Kidney (tissue), 14 donors: Measurements from ENCODE around the gene FOXA3. TPM values are rescaled to one million over a fixed set of nuclear protein-coding genes. Genes with fewer than 3 reads are reported as not detected.

ENCODE experiments used
- DNase-seq, 5 donors: peaks; one replicate each; pipeline ENCODE4 v3.0.0-alpha.2; 2013 to 2020
- FAIRE-seq: peaks from 2 replicates; lab custom pipeline; 2012; peaks lifted over from hg19 to GRCh38; lab: Jason Lieb, UNC
- H3K27ac ChIP-seq, 2 donors: one replicate each; pipeline ENCODE4 v1.7.0; 2013; ENCODE audit warnings: low read depth in 2 of 2, low read length in 2 of 2, inconsistent platforms in 1 of 2
- H3K27me3 ChIP-seq: one replicate; pipeline ENCODE4 v1.7.1; 2013; ENCODE audit warnings: low read length, inconsistent platforms; ENCODE audit not compliant: control insufficient read depth, insufficient read depth
- H3K36me3 ChIP-seq, 3 donors: one replicate each; pipeline versions ENCODE4 v1.7.0 to v1.7.1; 2013; ENCODE audit warnings: low read length in 3 of 3, control low read depth in 1 of 3, inconsistent platforms in 1 of 3; ENCODE audit not compliant: insufficient read depth in 3 of 3, control insufficient read depth in 2 of 3
- H3K4me1 ChIP-seq, 3 donors: one replicate each; pipeline versions ENCODE4 v1.7.0 to v1.7.1; 2013; ENCODE audit warnings: low read length in 3 of 3, inconsistent platforms in 1 of 3, low read depth in 1 of 3; ENCODE audit not compliant: control insufficient read depth in 2 of 3, insufficient read depth in 2 of 3
- H3K4me3 ChIP-seq, 3 donors: one replicate each; pipeline versions ENCODE4 v1.7.0 to v1.8.1; 2013; ENCODE audit warnings: low read length in 3 of 3, control low read depth in 1 of 3, inconsistent platforms in 1 of 3
- H3K9ac ChIP-seq, 3 donors: one replicate each; pipeline versions ENCODE4 v1.7.0 to v1.7.1; 2013; ENCODE audit warnings: low read length in 3 of 3, control low read depth in 1 of 3, inconsistent platforms in 1 of 3
- H3K9me3 ChIP-seq, 3 donors: one replicate each; pipeline versions ENCODE4 v1.7.0 to v1.7.1; 2013; ENCODE audit warnings: low read length in 3 of 3, control low read depth in 1 of 3, inconsistent platforms in 1 of 3; ENCODE audit not compliant: control insufficient read depth in 2 of 3, insufficient read depth in 1 of 3
- CTCF ChIP-seq: IDR thresholded peaks from 3 replicates; pipeline ENCODE4 v1.5.1; 2012; ENCODE audit warnings: mild to moderate bottlenecking, moderate library complexity, borderline replicate concordance; ENCODE audit not compliant: insufficient read depth; ENCODE audit errors: extremely low read depth
- intact Hi-C: fragments of 100-400 bp; cut with DNase I; formaldehyde crosslinking; loops from one replicate; pipeline ENCODE4 v1.11.1; 2022
- polyA plus RNA-seq: library from polyadenylated mRNA; stranded (reverse); fragments of 350-450 nt; fragmentation: Illumina TruSeq; extraction: RNeasy Lipid Tissue Mini Kit (QIAGEN cat#74804); gene quantifications from one replicate; pipeline ENCODE4 v1.2.3, GENCODE V29; 2014; ENCODE audit warnings: low read depth, low replicate concordance; ENCODE audit not compliant: insufficient read depth
- total RNA-seq: library from RNA; stranded (reverse); fragmentation: NEBNext Ultra II Directional; extraction: Animal tissue kit (Norgen Biotek cat#: 25700); gene quantifications from one replicate; pipeline ENCODE4 v1.2.1, GENCODE V29; 2021
- donor health status: control.
- donor health status: control.
- donor health status: control.
- donor health status: control.
- donor health status: control.
- donor health status: DM: yes; HTN: yes; CAD: no.
- donor health status: Normal renal cell carcinoma (clear cell type).

Gene FOXA3
- total and polyA plus RNA-seq, 2 donors from 2014 or later: 1.8 to 3.7 TPM

DNA sequence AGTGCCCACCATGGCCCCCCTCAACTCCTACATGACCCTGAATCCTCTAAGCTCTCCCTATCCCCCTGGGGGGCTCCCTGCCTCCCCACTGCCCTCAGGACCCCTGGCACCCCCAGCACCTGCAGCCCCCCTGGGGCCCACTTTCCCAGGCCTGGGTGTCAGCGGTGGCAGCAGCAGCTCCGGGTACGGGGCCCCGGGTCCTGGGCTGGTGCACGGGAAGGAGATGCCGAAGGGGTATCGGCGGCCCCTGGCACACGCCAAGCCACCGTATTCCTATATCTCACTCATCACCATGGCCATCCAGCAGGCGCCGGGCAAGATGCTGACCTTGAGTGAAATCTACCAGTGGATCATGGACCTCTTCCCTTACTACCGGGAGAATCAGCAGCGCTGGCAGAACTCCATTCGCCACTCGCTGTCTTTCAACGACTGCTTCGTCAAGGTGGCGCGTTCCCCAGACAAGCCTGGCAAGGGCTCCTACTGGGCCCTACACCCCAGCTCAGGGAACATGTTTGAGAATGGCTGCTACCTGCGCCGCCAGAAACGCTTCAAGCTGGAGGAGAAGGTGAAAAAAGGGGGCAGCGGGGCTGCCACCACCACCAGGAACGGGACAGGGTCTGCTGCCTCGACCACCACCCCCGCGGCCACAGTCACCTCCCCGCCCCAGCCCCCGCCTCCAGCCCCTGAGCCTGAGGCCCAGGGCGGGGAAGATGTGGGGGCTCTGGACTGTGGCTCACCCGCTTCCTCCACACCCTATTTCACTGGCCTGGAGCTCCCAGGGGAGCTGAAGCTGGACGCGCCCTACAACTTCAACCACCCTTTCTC, 8.2 kb downstream of the FOXA3 start:
- Histone ChIP-seq H3K36me3 (no peaks in the 10 kb centered on the region), H3K27me3 (no peaks in the 10 kb centered on the region), H3K9ac (no peak overlapping the region), H3K27ac (no peak overlapping the region), H3K4me1 (peaks cover 0 to 3% (median 0%) of the 10 kb centered on the region in 3 donors), H3K4me3 (no peak overlapping the region), H3K9me3 (no peaks in the 10 kb centered on the region)
- no peak for TF ChIP-seq CTCF
- FAIRE-seq (no peak), DNase-seq (peak in 1 of 5 donors; percentile 30)
- intact Hi-C loops: no loop called here

- H3K27me3 ChIP-seq: no peaks in the 10 kb centered on the region
- no peak overlapping the region for H3K9ac ChIP-seq
- H3K4me1 ChIP-seq: peaks cover 0 to 5% (median 0%) of the 10 kb centered on the region in 3 donors
- no peaks in the 10 kb centered on the region for H3K36me3 ChIP-seq
- peak in 1 of 5 donors; percentile 28 for DNase-seq
- intact Hi-C loops: no loop called here
- no peak for FAIRE-seq
- no peaks in the 10 kb centered on the region for H3K9me3 ChIP-seq
- no peak overlapping the region for H3K4me3 ChIP-seq
- H3K27ac ChIP-seq: no peak overlapping the region
- TF ChIP-seq CTCF: no peak
These were observed 9.2 kb downstream of the FOXA3 start for GRCh38 chr19:45873219-45873772.

DNA sequence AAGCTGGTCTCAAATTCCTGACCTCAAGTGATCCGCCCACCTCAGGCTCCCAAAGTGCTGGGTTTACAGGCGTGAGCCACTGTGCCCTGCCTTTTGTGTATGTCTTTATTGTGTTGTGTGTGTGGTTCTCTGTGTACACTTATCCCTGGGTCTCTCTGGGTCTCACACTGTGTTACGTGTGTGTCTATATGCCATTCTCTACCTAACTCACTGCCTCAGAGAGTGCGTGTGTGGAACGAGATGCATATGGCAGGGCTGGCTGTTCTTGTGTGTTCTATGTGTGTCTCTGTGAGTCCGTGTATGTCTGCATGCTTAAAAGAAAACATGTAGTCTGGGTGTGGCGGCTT, 10.5 kb downstream of the FOXA3 start:
- H3K9ac ChIP-seq: no peak overlapping the region
- DNase-seq: no peak
- peaks cover 0 to 5% (median 0%) of the 10 kb centered on the region in 3 donors for H3K4me1 ChIP-seq
- no peaks in the 10 kb centered on the region for H3K9me3 ChIP-seq
- H3K4me3 ChIP-seq: no peak overlapping the region
- H3K27ac ChIP-seq: no peak overlapping the region
- intact Hi-C loops: no loop called here
- no peaks in the 10 kb centered on the region for H3K27me3 ChIP-seq
- no peaks in the 10 kb centered on the region for H3K36me3 ChIP-seq
- TF ChIP-seq CTCF: no peak
- FAIRE-seq: no peak

- no peak for DNase-seq
- H3K4me1 ChIP-seq: peaks cover 0 to 6% (median 0%) of the 10 kb centered on the region in 3 donors
- no peak for FAIRE-seq
- TF ChIP-seq CTCF: no peak
- H3K36me3 ChIP-seq: no peaks in the 10 kb centered on the region
- intact Hi-C loops: no loop called here
- H3K9me3 ChIP-seq: no peaks in the 10 kb centered on the region
- H3K27me3 ChIP-seq: no peaks in the 10 kb centered on the region
- H3K27ac ChIP-seq: peak overlapping the region in 1 of 2 donors; percentile 32
- H3K9ac ChIP-seq: peak overlapping the region in 1 of 3 donors; percentile 46
- no peak overlapping the region for H3K4me3 ChIP-seq
These were observed 12.0 kb downstream of the FOXA3 start for GRCh38 chr19:45876161-45876410.
